Stomach smooth muscle (tissue), 2 donors: Measurements from ENCODE around the gene IL36G.
"Not testable (repeated sequence)": the region's sequence is repeated elsewhere in the genome, so short reads cannot be mapped to it uniquely, and the experiment has no call there.

ENCODE experiments used
- H3K27ac ChIP-seq: one replicate; pipeline ENCODE4 v1.7.0; 2013; ENCODE audit warnings: mild to moderate bottlenecking, low read length, inconsistent platforms
- H3K27me3 ChIP-seq, 2 donors: one replicate each; pipeline ENCODE4 v1.7.0; 2013; ENCODE audit warnings: low read length in 2 of 2; ENCODE audit not compliant: insufficient read depth in 2 of 2, control insufficient read depth in 1 of 2
- H3K36me3 ChIP-seq, 2 donors: one replicate each; pipeline ENCODE4 v1.7.0; 2013; ENCODE audit warnings: low read length in 2 of 2; ENCODE audit not compliant: control insufficient read depth in 2 of 2, insufficient read depth in 2 of 2
- H3K4me1 ChIP-seq: one replicate; pipeline ENCODE4 v1.7.0; 2013; ENCODE audit warnings: low read length; ENCODE audit not compliant: control insufficient read depth, insufficient read depth
- H3K4me3 ChIP-seq, 2 donors: one replicate each; pipeline ENCODE4 v1.7.0; 2013; ENCODE audit warnings: low read length in 2 of 2
- H3K9ac ChIP-seq, 2 donors: one replicate each; pipeline ENCODE4 v1.7.0; 2013; ENCODE audit warnings: low read length in 2 of 2, mild to moderate bottlenecking in 1 of 2
- H3K9me3 ChIP-seq, 2 donors: one replicate each; pipeline ENCODE4 v1.7.0; 2013; ENCODE audit warnings: low read length in 2 of 2; ENCODE audit not compliant: control insufficient read depth in 2 of 2
- donor health status: healthy.
- donor health status: Pancreatic carcinoma.

IL36G gene

DNA sequence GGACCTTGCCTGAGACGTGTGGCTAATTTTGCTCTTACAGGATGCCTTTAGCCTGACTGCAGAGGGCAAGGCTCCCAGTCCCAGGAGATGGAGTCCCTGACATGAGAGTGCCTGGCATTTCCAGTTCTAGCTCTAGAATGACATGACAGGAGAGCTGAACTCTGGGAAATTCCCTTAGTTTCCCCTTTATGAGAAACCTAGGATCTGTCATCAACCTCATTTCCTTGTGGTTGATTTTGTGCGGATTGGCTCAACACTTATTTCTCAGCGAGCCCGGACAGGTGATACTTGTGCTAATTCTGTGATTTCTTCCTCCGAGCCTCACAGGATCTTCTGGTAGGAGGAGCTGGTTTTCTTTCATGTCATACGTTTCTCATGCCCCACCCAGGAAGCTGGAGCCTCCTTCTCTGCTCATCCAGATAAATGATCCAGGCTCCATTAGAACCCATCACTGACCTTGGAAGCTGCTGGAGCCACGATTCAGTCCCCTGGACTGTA is at the start of gene IL36G:
Gene IL36G (plus strand): TSS at position 448 of the 498 bp plus-strand sequence. CDS start 633 bp downstream, outside the sequence.
- H3K9ac ChIP-seq = no peak within 1 kb of the TSS
- H3K36me3 ChIP-seq = no peaks in the 10 kb centered on the region
- no peak within 1 kb of the TSS for H3K4me3 ChIP-seq
- no peaks in the 10 kb centered on the region for H3K4me1 ChIP-seq
- H3K27ac ChIP-seq = no peak within 1 kb of the TSS
- no peaks in the 10 kb centered on the region for H3K27me3 ChIP-seq
- H3K9me3 ChIP-seq = no peaks in the 10 kb centered on the region

DNA sequence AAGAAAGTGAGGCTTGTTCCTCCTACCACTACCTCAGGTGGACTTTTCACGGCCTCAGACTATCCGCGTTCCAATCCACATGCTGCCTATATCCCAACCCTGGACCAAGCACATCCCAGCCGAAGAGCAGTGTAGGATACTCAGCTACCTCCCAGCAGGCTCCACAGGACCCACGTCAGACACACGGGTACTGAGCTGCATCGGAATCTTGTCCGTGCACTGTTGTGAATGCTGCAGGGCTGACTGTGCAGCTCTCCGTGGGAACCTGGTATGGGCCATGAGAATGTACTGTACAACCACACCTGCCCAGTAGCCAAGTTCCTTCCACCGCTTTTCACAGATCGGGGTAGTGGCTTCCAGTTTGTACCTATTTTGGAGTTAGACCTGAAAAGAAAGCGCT is 44.5 kb upstream of the IL36G start:
- Histone ChIP-seq H3K4me3 (no peak overlapping the region), H3K9me3 (no peaks in the 10 kb centered on the region), H3K27ac (no peak overlapping the region), H3K4me1 (no peaks in the 10 kb centered on the region), H3K27me3 (peaks cover 0 to 2% of the 10 kb centered on the region in 2 donors), H3K36me3 (no peaks in the 10 kb centered on the region), H3K9ac (no peak overlapping the region)

DNA sequence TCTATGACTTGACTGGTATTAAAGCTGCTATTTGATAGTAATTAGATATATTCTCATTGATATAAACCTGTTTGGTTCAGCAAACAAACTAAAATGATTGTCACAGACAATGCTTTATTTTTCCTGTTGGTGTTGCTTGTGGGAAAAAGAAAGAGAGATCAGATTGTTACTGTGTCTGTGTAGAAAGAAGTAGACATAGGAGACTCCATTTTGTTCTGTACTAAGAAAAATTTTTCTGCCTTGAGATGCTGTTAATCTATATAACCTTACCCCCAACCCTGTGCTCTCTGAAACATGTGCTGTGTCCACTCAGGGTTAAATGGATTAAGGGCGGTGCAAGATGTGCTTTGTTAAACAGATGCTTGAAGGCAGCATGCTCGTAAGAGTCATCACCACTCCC is 43.7 kb upstream of the IL36G start:
- H3K27me3 ChIP-seq, H3K4me1 ChIP-seq, H3K9ac ChIP-seq, H3K36me3 ChIP-seq, H3K27ac ChIP-seq, H3K4me3 ChIP-seq, H3K9me3 ChIP-seq: not testable (repeated sequence)

DNA sequence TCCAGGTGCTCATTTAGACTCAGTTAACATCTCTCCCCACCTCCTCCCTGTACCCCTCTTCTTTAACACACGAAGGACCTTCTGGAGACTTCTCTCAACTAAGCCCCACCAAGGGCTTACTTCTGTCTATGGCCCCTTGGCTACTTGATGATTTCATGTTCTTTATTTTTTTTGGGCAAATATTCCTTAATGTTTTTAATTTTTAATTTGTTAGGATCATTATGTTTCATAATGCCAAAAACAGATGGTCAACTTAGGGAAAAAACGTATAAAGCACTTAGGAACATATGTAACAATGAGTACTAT is 40.9 kb upstream of the IL36G start:
- Histone ChIP-seq H3K9me3 (no peaks in the 10 kb centered on the region), H3K27ac (no peak overlapping the region), H3K4me3 (no peak overlapping the region), H3K9ac (no peak overlapping the region), H3K36me3 (no peaks in the 10 kb centered on the region), H3K4me1 (peaks cover 2% of the 10 kb centered on the region), H3K27me3 (no peaks in the 10 kb centered on the region)

DNA sequence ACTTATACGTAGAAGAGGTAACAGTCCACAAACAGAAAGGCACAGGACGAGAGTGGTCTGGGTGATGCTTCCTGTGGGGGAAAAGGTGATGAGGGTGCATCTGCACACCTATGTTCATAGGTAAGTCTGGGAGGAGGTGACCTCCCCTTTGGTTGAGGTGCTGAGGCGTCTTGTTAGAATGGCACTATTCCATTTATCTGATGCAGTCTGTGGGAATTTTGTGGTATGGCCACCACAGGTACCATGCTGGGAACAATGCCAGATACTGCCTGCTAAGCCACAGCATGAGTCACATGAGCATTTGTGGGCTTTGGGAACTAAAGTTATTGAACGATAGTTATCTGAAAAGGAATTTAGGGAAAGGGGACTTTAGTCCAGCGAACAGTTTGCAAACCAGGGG is 38.9 kb upstream of the IL36G start:
- H3K4me1 ChIP-seq = peaks cover 2% of the 10 kb centered on the region
- no peaks in the 10 kb centered on the region for H3K9me3 ChIP-seq
- no peaks in the 10 kb centered on the region for H3K27me3 ChIP-seq
- H3K36me3 ChIP-seq = no peaks in the 10 kb centered on the region
- no peak overlapping the region for H3K27ac ChIP-seq
- no peak overlapping the region for H3K4me3 ChIP-seq
- H3K9ac ChIP-seq = no peak overlapping the region

DNA sequence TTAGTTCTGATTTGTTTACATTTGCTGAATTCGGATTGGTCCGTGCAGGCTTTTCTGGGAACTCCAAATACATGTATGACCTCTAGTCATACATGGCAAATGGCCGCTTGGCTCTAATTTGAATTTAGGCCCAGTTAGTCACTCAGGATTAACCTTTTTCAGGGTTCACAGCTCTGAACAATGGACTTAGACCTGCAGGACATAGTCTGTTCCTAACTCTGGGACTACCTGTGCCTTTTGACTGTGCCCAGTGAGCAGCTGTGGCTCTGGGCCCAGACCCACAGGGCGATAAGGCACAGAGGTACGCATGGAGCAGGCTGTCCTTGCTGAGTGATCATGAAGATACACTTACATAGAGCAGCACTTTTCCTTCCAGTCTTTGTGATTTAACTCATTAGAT is 38.4 kb upstream of the IL36G start:
- H3K36me3 ChIP-seq = no peaks in the 10 kb centered on the region
- no peak overlapping the region for H3K4me3 ChIP-seq

DNA sequence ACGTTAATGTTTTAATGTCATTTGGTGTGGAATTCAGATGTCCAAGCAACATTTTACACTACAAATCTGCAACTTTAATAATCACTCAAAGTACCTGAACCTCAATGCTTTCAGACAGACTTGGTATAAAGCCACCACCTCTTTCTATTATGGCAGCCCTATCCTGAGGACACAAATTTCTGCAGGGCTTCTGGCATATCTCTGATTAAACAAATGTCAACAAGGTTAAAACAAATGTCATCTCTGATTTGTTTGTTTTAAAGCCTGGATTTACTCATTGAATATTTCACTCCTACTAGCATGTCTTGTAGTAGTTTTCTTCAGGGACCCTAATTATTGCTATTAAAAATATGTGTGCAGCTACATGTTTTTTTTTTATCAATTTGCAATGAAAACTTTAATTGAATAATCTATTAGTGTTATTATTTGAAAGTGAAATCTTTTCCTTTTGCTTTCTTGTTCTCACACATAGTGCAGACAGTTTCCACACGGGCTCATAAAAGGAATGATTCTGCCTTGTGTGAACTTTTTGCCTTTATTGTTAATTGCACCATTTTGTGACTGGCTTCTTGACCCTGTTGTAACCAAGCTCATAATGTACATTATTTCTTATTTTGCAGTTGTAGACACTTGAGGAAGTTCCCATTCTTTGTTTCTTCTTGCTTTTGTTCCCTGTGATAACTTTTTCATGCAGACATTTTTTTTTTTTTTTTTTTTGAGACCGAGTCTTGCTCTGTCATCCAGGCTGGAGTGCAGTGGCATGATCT is 36.8 kb upstream of the IL36G start:
- H3K4me1 ChIP-seq = peaks cover 2% of the 10 kb centered on the region
- H3K27ac ChIP-seq = no peak overlapping the region
- H3K4me3 ChIP-seq = no peak overlapping the region
- H3K27me3 ChIP-seq = no peaks in the 10 kb centered on the region
- no peak overlapping the region for H3K9ac ChIP-seq
- H3K9me3 ChIP-seq = peaks cover 0 to 5% of the 10 kb centered on the region in 2 donors
- no peaks in the 10 kb centered on the region for H3K36me3 ChIP-seq

More for the DNA sequence above, 38.4 kb upstream of the IL36G start:
- Histone ChIP-seq H3K9me3 (no peaks in the 10 kb centered on the region), H3K27ac (no peak overlapping the region), H3K27me3 (no peaks in the 10 kb centered on the region), H3K9ac (no peak overlapping the region), H3K4me1 (peaks cover 2% of the 10 kb centered on the region)

DNA sequence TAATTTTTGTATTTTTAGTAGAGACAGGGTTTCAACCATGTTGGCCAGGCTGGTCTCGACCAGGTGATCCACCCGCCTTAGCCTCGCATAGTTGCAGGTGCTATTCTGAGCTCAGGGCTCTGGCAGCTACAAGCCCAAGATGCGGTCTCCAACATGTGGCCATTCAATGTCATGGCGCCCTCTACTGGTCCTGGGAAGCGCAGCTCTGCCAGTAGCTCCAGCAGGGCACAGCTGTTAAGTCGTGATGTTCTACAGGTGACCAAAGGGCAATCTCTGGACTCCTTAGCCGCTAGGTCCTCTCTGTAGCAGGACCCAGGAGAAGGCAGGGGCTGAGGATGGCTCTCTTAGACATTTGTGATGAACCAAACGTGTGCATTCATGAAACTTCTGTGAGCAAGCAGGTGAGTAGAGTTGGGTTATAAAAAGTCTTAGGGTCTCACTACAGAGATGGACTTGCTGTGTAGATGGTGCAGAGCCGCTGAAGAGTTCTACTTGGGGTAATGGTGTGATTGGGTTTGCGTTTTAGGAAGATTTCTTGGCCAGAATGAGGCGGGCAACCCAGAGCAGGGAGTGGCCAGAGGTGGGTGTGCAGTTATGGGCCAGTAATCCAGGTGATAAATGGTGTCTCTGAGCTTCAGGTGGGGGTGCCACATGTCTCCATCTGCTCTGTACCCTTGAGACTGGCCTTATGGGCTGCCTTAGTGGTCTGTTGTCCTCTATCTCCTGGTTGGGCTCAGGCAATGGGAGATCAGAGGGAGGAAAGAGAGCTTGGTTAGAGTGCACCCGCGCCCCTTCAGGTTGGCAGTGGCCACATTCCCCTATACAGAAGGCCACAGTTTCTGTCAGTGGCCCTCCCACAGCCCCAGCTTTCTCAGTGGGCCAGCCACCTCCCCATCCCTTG is 35.8 kb upstream of the IL36G start:
- Histone ChIP-seq H3K4me3 (no peak overlapping the region), H3K27me3 (no peaks in the 10 kb centered on the region), H3K9me3 (peaks cover 0 to 5% of the 10 kb centered on the region in 2 donors), H3K4me1 (peaks cover 2% of the 10 kb centered on the region), H3K36me3 (no peaks in the 10 kb centered on the region), H3K9ac (no peak overlapping the region), H3K27ac (no peak overlapping the region)

DNA sequence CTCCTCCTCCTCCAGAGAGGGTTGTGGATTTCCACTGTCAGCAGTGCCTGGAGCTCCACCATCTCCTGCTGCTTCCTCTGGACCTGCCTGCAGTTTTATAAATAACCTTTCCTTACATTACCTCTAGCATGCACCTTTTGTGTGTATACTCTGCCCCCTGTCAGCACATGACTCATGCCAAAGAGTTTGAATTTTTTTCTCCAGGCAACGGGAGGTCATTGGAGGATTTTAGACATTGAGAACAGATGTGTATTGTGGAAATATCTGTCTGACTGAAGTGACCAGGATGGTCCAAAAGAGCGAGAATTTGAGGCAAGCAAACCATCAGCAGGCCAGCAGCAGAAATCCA is 35.2 kb upstream of the IL36G start:
- Histone ChIP-seq H3K4me3 (no peak overlapping the region), H3K9ac (no peak overlapping the region), H3K9me3 (peaks cover 0 to 5% of the 10 kb centered on the region in 2 donors), H3K27me3 (no peaks in the 10 kb centered on the region), H3K36me3 (no peaks in the 10 kb centered on the region), H3K27ac (no peak overlapping the region), H3K4me1 (peaks cover 2% of the 10 kb centered on the region)

DNA sequence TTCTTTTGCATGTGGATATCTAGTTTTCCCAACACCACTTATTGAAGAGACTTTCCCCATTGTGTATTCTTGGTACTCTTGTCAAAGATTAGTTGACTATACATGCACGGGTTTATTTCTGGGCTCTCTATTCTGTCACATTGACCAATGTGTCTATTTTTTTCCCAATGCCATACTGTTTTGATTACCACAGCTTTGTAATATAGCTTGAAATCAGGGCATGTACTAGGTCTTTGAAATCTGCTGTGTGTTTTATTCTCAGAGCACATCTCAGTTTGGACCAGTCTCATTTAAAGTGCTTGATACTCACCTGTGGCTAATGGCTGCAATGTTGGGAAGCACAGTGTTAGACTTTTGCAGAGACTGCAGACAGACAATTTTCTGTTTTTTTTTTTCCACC is 32.8 kb upstream of the IL36G start:
- no peak overlapping the region for H3K4me3 ChIP-seq
- peaks cover 0 to 5% of the 10 kb centered on the region in 2 donors for H3K9me3 ChIP-seq

DNA sequence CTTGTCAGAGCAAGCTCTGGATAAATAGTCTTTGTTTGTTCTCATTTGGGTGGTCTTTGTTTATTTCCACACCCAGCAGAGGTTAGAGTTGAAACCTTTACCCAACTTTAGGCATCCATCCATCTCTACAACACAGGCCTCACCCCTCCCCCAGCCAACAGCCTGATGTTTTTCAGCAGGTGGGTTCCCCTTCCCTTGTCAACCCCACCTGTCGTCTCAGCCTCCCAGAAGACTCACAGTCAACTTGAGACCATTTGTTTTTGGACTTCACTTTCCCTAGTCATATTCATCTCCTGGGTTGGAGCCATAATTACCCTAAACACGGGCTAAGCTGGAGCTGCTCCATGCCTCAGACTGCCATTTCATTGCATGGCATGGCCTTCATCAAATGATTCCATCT is 31.7 kb upstream of the IL36G start:
- H3K4me1 ChIP-seq = peaks cover 2% of the 10 kb centered on the region
- no peak overlapping the region for H3K27ac ChIP-seq
- H3K9me3 ChIP-seq = peaks cover 0 to 5% of the 10 kb centered on the region in 2 donors
- no peak overlapping the region for H3K4me3 ChIP-seq
- H3K36me3 ChIP-seq = no peaks in the 10 kb centered on the region
- H3K9ac ChIP-seq = no peak overlapping the region
- H3K27me3 ChIP-seq = no peaks in the 10 kb centered on the region

More for the DNA sequence above, 32.8 kb upstream of the IL36G start:
- no peak overlapping the region for H3K27ac ChIP-seq
- H3K27me3 ChIP-seq = no peaks in the 10 kb centered on the region
- no peaks in the 10 kb centered on the region for H3K36me3 ChIP-seq
- H3K4me1 ChIP-seq = peaks cover 2% of the 10 kb centered on the region
- no peak overlapping the region for H3K9ac ChIP-seq
